Calu3 (cell line): ENCODE data around the gene ZDHHC24. TPM values are rescaled to one million over a fixed set of nuclear protein-coding genes. Genes with fewer than 3 reads are reported as not detected.
A peak's percentile ranks its signal among the peaks of the same experiment; 100 is the strongest.

Experiments
- BruUV-seq: library from RNA; stranded (reverse); fragments of 400-500 nt; replicated peaks from 2 replicates; lab custom pipeline; 2021; lab: Mats Ljungman, UMichigan
- CTCF ChIA-PET: fragments of 300-600 bp; sonication (Branson Sonifier 250); formaldehyde crosslinking; loops from one replicate; lab custom pipeline; 2022; ENCODE audit warnings: antibody characterized with exemption; lab: Charles Lee
- DNase-seq: peaks from one replicate; pipeline ENCODE4 v3.0.0; 2022
- H3K27ac Mint-ChIP-seq: one replicate; pipeline ENCODE4 v1.8.0; 2022; ENCODE audit warnings: mixed read lengths; ENCODE audit not compliant: unreplicated experiment
- H3K27me3 Mint-ChIP-seq: one replicate; pipeline ENCODE4 v1.8.0; 2022; ENCODE audit warnings: mixed read lengths; ENCODE audit not compliant: unreplicated experiment
- H3K36me3 Mint-ChIP-seq: one replicate; pipeline ENCODE4 v1.8.0; 2022; ENCODE audit warnings: mild to moderate bottlenecking, moderate library complexity, mixed read lengths; ENCODE audit not compliant: insufficient read depth, unreplicated experiment
- H3K4me1 Mint-ChIP-seq: one replicate; pipeline ENCODE4 v1.8.0; 2022; ENCODE audit warnings: mild to moderate bottlenecking, low read depth, mixed read lengths; ENCODE audit not compliant: unreplicated experiment
- H3K4me3 Mint-ChIP-seq: one replicate; pipeline ENCODE4 v1.8.0; 2022; ENCODE audit warnings: mild to moderate bottlenecking, low read depth, moderate library complexity, mixed read lengths; ENCODE audit not compliant: unreplicated experiment
- H3K9me3 Mint-ChIP-seq: one replicate; pipeline ENCODE4 v1.8.0; 2022; ENCODE audit warnings: low read depth, mixed read lengths; ENCODE audit not compliant: unreplicated experiment
- intact Hi-C: fragments of 100-400 bp; cut with micrococcal nuclease; formaldehyde crosslinking; loops from one replicate; pipeline ENCODE4 v1.10.0; 2022; ENCODE audit not compliant: unreplicated experiment
- total RNA-seq: library from RNA; stranded (reverse); gene quantifications from 2 replicates; pipeline ENCODE4 v1.2.3, GENCODE V29; 2022
- TF ChIP-seq, protein P1 (sequence below): fragments of 200-600 bp; IDR thresholded peaks from one replicate; pipeline ENCODE4 v1.8.0; 2022; ENCODE audit warnings: antibody characterized with exemption; ENCODE audit not compliant: unreplicated experiment

Gene ZDHHC24
- total RNA-seq, 1 experiment from 2014 or later = 15.1 TPM

DNA sequence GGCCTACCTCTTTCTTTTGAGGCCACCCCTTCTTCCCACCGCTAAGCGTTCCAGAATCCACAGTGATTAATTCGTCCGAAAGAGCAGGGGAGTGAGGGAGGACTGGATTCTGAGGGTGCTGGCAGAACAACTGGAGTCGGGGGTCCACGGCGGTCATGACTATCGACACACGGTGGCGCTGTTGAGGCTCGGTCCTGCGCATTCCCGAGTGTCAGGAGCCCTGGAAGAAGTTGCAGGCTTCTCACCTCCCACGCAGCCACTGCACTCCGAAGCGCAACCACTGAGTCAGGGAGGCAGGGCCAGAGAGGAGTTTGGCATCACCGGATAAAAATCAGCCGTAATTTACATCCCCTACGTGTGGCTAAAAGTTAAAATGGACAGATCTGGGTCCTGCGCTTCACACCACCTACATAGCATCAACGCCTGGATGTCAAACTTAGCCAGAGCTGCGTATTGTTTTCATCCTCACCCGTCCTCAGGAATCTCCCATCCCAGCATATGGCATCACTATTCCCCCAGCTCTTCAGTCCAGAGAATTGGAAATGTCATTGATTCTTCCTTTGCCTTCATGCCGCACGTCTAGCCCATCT lies 33.3 kb upstream of the ZDHHC24 start:
- DNase-seq = peak; percentile 75
- peaks cover 7% of the 10 kb centered on the region for H3K9me3 Mint-ChIP-seq
- no peaks in the 10 kb centered on the region for H3K36me3 Mint-ChIP-seq
- no peak overlapping the region for H3K27ac Mint-ChIP-seq
- TF ChIP-seq, protein P1, sequence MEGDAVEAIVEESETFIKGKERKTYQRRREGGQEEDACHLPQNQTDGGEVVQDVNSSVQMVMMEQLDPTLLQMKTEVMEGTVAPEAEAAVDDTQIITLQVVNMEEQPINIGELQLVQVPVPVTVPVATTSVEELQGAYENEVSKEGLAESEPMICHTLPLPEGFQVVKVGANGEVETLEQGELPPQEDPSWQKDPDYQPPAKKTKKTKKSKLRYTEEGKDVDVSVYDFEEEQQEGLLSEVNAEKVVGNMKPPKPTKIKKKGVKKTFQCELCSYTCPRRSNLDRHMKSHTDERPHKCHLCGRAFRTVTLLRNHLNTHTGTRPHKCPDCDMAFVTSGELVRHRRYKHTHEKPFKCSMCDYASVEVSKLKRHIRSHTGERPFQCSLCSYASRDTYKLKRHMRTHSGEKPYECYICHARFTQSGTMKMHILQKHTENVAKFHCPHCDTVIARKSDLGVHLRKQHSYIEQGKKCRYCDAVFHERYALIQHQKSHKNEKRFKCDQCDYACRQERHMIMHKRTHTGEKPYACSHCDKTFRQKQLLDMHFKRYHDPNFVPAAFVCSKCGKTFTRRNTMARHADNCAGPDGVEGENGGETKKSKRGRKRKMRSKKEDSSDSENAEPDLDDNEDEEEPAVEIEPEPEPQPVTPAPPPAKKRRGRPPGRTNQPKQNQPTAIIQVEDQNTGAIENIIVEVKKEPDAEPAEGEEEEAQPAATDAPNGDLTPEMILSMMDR = peak; percentile 81
- no peaks in the 10 kb centered on the region for H3K4me1 Mint-ChIP-seq
- intact Hi-C loops = loop anchor here (5.0 to 10.0 kb wide), 2 partner anchors 98 to 256 kb away; partner anchors contain the start of gene RBM4B
- H3K4me3 Mint-ChIP-seq = no peak overlapping the region
- no TSS peak for BruUV-seq
- H3K27me3 Mint-ChIP-seq = peaks cover 54% of the 10 kb centered on the region
- CTCF ChIA-PET = interaction anchor here (1.5 kb wide), 1 partner anchor 99 kb away, joined by 9 read pairs; the partner anchor contains the start of gene RBM4B

DNA sequence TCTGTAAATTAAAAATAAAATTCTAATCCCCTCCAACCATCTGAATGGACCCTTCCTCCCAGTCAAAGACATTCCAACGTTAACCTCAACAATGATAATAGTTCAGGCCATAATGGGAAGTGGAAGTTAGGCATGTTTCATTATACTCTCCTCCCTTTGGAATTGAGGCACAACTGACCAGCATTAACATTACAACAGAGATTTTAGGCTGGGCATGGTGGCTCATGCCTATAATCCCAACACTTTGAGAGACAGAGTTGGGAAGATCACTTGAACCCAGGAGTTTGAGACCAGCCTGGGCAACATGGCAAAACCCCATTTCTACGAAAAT lies 25.0 kb upstream of the ZDHHC24 start:
- TF ChIP-seq, protein P1 = no peak
- intact Hi-C loops = loop anchor here (10.0 kb wide), 1 partner anchor 264 kb away; no protein-coding TSS in a partner anchor
- CTCF ChIA-PET = no interaction called here
- H3K36me3 Mint-ChIP-seq = no peaks in the 10 kb centered on the region
- H3K9me3 Mint-ChIP-seq = no peaks in the 10 kb centered on the region
- peaks cover 71% of the 10 kb centered on the region for H3K27me3 Mint-ChIP-seq
- DNase-seq = no peak
- no TSS peak for BruUV-seq
- no peak overlapping the region for H3K27ac Mint-ChIP-seq
- no peaks in the 10 kb centered on the region for H3K4me1 Mint-ChIP-seq
- no peak overlapping the region for H3K4me3 Mint-ChIP-seq

DNA sequence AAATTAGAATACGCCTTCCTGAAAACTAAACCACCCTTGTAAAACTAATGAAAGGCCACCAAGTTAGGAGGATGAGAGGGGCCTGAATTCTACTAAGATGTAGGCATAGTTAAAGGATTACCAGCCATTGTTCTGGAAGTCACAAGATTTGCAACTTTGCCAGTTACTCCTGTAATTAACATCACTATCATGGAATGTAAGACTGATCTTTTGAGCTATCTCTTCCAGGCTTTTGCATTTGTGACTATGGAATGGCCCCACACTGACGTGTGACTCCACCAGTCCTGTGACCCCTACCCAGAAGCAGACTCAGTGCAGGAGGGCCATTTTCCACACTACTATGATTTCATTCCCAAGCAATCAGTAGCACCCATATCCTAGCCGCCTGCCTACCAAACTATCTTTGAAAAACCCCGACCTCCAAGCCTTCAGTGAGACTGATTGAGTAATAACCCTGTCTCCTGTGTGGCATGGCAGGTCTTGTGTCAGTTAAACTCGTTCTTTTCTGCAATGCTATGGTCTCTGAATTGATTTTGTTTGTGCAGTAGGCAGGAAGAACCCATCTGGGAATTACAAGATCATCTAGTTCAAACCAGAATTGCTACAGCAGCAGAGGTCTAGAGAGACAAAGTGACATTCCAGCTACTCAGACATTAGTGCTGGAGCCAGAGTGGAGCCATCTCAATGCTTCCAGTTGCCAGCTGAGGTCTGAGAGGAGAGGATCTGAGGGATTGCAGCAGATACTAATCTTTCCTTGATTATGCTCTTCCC lies 24.4 kb upstream of the ZDHHC24 start:
- TF ChIP-seq, protein P1 = no peak
- Mint-ChIP-seq H3K9me3 (no peaks in the 10 kb centered on the region), H3K4me1 (no peaks in the 10 kb centered on the region), H3K27ac (no peak overlapping the region), H3K27me3 (peaks cover 71% of the 10 kb centered on the region), H3K4me3 (no peak overlapping the region), H3K36me3 (no peaks in the 10 kb centered on the region)
- intact Hi-C loops = loop anchor here (10.0 kb wide), 1 partner anchor 265 kb away; no protein-coding TSS in a partner anchor
- BruUV-seq = no TSS peak
- CTCF ChIA-PET = no interaction called here
- no peak for DNase-seq

DNA sequence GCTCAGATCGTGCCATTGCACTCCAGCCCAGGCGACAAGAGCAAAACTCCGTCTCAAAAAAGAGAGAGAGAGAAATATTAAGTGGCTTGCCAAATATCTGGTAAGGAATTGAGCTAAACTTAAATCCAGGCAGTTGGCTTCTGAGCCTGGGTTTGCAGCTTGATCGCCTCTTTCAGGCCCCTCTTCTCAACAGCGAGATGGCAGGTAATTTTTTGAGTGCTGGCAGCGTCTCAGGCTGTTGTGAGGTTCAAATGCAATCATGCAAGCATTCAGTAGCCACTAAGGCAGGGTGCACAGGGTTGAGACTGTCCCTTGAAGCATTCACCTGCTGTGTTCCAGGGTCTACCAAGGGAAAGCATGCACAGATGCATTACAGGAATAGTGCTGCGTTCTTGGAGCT lies 23.2 kb upstream of the ZDHHC24 start:
- H3K4me3 Mint-ChIP-seq = no peak overlapping the region
- TF ChIP-seq, protein P1 = no peak
- no peaks in the 10 kb centered on the region for H3K4me1 Mint-ChIP-seq
- H3K27ac Mint-ChIP-seq = no peak overlapping the region
- intact Hi-C loops = no loop called here
- no peaks in the 10 kb centered on the region for H3K36me3 Mint-ChIP-seq
- peaks cover 63% of the 10 kb centered on the region for H3K27me3 Mint-ChIP-seq
- no TSS peak for BruUV-seq
- no peaks in the 10 kb centered on the region for H3K9me3 Mint-ChIP-seq
- CTCF ChIA-PET = no interaction called here
- DNase-seq = no peak
